K562 (cell line): ENCODE results near the gene SV2C. TPM values are rescaled to one million over a fixed set of nuclear protein-coding genes. Genes with fewer than 3 reads are reported as not detected.

Experiments
- CBX5 ChIP-seq: IDR thresholded peaks from 2 replicates; pipeline ENCODE4 v1.6.1; 2014; ENCODE audit warnings: low read depth, borderline replicate concordance
- CREM ChIP-seq: IDR thresholded peaks from 2 replicates; pipeline ENCODE4 v1.6.1; 2014; ENCODE audit warnings: antibody characterized with exemption, low read depth
- DPF2 ChIP-seq: fragments of 450-650 bp; IDR thresholded peaks from 2 replicates; pipeline ENCODE4 v1.6.1; 2016
- ELF1 ChIP-seq: fragments of 200-800 bp; sonication (Bioruptor generic); IDR thresholded peaks from 2 replicates; pipeline ENCODE4 v1.6.1; 2016; ENCODE audit warnings: missing genetic modification characterization, missing compliant biosample characterization
- GTF2A2 ChIP-seq: IDR thresholded peaks from 2 replicates; pipeline ENCODE4 v1.6.1; 2016; ENCODE audit warnings: mild to moderate bottlenecking, missing genetic modification characterization, missing compliant biosample characterization
- HMGN3 ChIP-seq: IDR thresholded peaks from 2 replicates; pipeline ENCODE4 v1.6.1; 2011; ENCODE audit warnings: borderline replicate concordance, low read depth, mild to moderate bottlenecking, mixed read lengths, low read length; ENCODE audit not compliant: insufficient read length; ENCODE audit errors: extremely low read depth
- L3MBTL2 ChIP-seq: fragments of 450-650 bp; IDR thresholded peaks from 2 replicates; pipeline ENCODE4 v1.6.1; 2016; ENCODE audit warnings: mild to moderate bottlenecking, moderate library complexity
- LEF1 ChIP-seq: fragments of 450-650 bp; IDR thresholded peaks from 2 replicates; pipeline ENCODE4 v1.6.1; 2016; ENCODE audit warnings: mild to moderate bottlenecking
- MYC ChIP-seq, 2 experiments: fragments of 250-450 bp in 1 of 2; sonication (Bioruptor Pico) in 1 of 2; IDR thresholded peaks; 2 replicates each; pipeline versions ENCODE4 v1.5.1 to v1.6.1; 2012 to 2021; ENCODE audit warnings: low read depth in 2 of 2, borderline replicate concordance in 1 of 2, improper control_type of control experiment in 1 of 2, low read length in 1 of 2, mild to moderate bottlenecking in 1 of 2, moderate library complexity in 1 of 2
- NFRKB ChIP-seq: fragments of 450-650 bp; IDR thresholded peaks from 2 replicates; pipeline ENCODE4 v1.6.1; 2016; ENCODE audit warnings: low read depth
- PHF20 ChIP-seq: fragments of 450-650 bp; IDR thresholded peaks from 2 replicates; pipeline ENCODE4 v1.6.1; 2018; ENCODE audit not compliant: partially characterized antibody
- RAD21 ChIP-seq, 2 experiments: fragments of 250-450 bp in 1 of 2; fragments of 450-650 bp in 1 of 2; sonication (Bioruptor Pico) in 1 of 2; formaldehyde crosslinking in 1 of 2; IDR thresholded peaks in 1 of 2; conservative IDR thresholded peaks in 1 of 2; 2 replicates each; pipeline versions ENCODE4 v1.4.0 to v1.8.0; 2020 to 2022; ENCODE audit warnings: mild to moderate bottlenecking in 2 of 2, moderate library complexity in 1 of 2
- SAFB2 ChIP-seq: fragments of 200-400 bp; formaldehyde crosslinking; IDR thresholded peaks from 2 replicates; pipeline ENCODE4 v1.6.1; 2018; ENCODE audit warnings: borderline replicate concordance, low read length, low read depth, moderate library complexity; ENCODE audit not compliant: severe bottlenecking
- SMARCA5 ChIP-seq: fragments of 450-650 bp; IDR thresholded peaks from 2 replicates; pipeline ENCODE4 v1.6.1; 2016
- SMARCE1 ChIP-seq: fragments of 450-650 bp; IDR thresholded peaks from 2 replicates; pipeline ENCODE4 v1.7.1; 2016; ENCODE audit warnings: mild to moderate bottlenecking
- STAG1 ChIP-seq: sonication (generic); formaldehyde crosslinking; IDR thresholded peaks from 2 replicates; pipeline ENCODE4 v1.5.0; 2020; ENCODE audit warnings: missing genetic modification reagents, borderline replicate concordance
- TARDBP ChIP-seq: fragments of 450-650 bp; IDR thresholded peaks from 2 replicates; pipeline ENCODE4 v1.6.1; 2016
- TCF7 ChIP-seq: sonication (generic); IDR thresholded peaks from 2 replicates; pipeline ENCODE4 v1.6.1; 2016; ENCODE audit warnings: antibody characterized with exemption, borderline replicate concordance
- THAP7 ChIP-seq: fragments of 250-450 bp; sonication (Bioruptor Pico); IDR thresholded peaks from 2 replicates; pipeline ENCODE4 v1.5.0; 2021
- TRIM24 ChIP-seq, 2 experiments: fragments of 450-650 bp; IDR thresholded peaks; 2 replicates each; pipeline ENCODE4 v1.6.1; 2016
- ZBTB7A ChIP-seq: IDR thresholded peaks from 2 replicates; pipeline ENCODE4 v1.6.1; 2011; ENCODE audit warnings: low read depth, mild to moderate bottlenecking, low read length, moderate library complexity, borderline replicate concordance; ENCODE audit not compliant: control insufficient read depth
- ZNF3 ChIP-seq: fragments of 250-450 bp; sonication (Bioruptor Pico); IDR thresholded peaks from 2 replicates; pipeline ENCODE4 v1.5.0; 2021; ENCODE audit warnings: mild to moderate bottlenecking, moderate library complexity
- ZNF766 ChIP-seq: fragments of 200-800 bp; sonication (Bioruptor generic); conservative IDR thresholded peaks from 2 replicates; pipeline ENCODE4 v1.6.1; 2016; ENCODE audit warnings: missing genetic modification characterization, missing compliant biosample characterization
- polyA plus RNA-seq, 8 experiments: library from polyadenylated mRNA; depleted of rRNA in 4 of 8; stranded (reverse) in 5 of 8; unstranded in 3 of 8; fragments of >200 nt; fragmentation: Nextera tagmentation in 2 of 8; fragmentation: Illumina TruSeq in 1 of 8; extraction: Ambion mirVana in 2 of 8; extraction: Trizol in 1 of 8; gene quantifications; 2 replicates each; pipeline versions ENCODE4 v1.2.1 to v1.2.3, GENCODE V29; 2011 to 2014; ENCODE audit warnings: inconsistent platforms in 1 of 8, missing spikeins in 1 of 8
- total RNA-seq, 7 experiments: library from RNA; depleted of rRNA in 6 of 7; stranded (reverse); fragments of >200 nt in 6 of 7; fragmentation: Illumina TruSeq in 2 of 7; extraction: Trizol in 2 of 7; gene quantifications; 2 replicates each; pipeline versions ENCODE4 v1.2.1 to v1.2.3, GENCODE V29; 2011 to 2021; ENCODE audit warnings: low replicate concordance in 1 of 7
- TF ChIP-seq, protein P1 (sequence below): fragments of 450-650 bp; IDR thresholded peaks from 2 replicates; pipeline ENCODE4 v1.6.1; 2016

SV2C gene
- total and polyA plus RNA-seq, 9 of the 15 experiments (the other 6 are each of a cell fraction or from before 2014, with no cell fraction given) = 0.05 TPM; not detected in 8

GRCh38 chr5:76402886-76403765, 319.9 kb downstream of the SV2C start, which contains the start of gene IQGAP2 (continued):
- TF ChIP-seq, protein P1, sequence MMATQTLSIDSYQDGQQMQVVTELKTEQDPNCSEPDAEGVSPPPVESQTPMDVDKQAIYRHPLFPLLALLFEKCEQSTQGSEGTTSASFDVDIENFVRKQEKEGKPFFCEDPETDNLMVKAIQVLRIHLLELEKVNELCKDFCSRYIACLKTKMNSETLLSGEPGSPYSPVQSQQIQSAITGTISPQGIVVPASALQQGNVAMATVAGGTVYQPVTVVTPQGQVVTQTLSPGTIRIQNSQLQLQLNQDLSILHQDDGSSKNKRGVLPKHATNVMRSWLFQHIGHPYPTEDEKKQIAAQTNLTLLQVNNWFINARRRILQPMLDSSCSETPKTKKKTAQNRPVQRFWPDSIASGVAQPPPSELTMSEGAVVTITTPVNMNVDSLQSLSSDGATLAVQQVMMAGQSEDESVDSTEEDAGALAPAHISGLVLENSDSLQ = peak; percentile 22; the same call in 1 of the 2 replicates
- TF ChIP-seq ZNF3 (CRISPR knock-in tag) (no peak), TRIM24 (IDR thresholded peaks at IDR 0.05) (0 out of 4 replicates have a peak, but pooled peaks of 1 of the 2 experiments have one; percentile 7), RAD21 (CRISPR knock-in tag; conservative IDR thresholded peaks at IDR 0.05 in 1 of 2, IDR thresholded peaks at IDR 0.05 in 1 of 2) (peak; percentile 79 to 81), ELF1 (tag) (0 out of 2 replicates have a peak, but pooled peaks have one; percentile 34), PHF20 (peak; percentile 39), THAP7 (CRISPR knock-in tag) (no peak), L3MBTL2 (peak; percentile 55), SAFB2 (no peak), NFRKB (0 out of 2 replicates have a peak, but pooled peaks have one; percentile 27), DPF2 (peak; percentile 90), ZNF766 (CRISPR knock-in tag) (no peak), TCF7 (peak; percentile 77; the same call in 1 of the 2 replicates), CBX5 (no peak), TARDBP (0 out of 2 replicates have a peak, but pooled peaks have one; percentile 49), GTF2A2 (tag) (no peak), HMGN3 (peak; percentile 84), LEF1 (no peak), SMARCE1 (no peak), SMARCA5 (peak; percentile 40; the same call in 1 of the 2 replicates), CREM (peak; percentile 82), ZBTB7A (peak; percentile 98), MYC (IDR thresholded peaks at IDR 0.05; ENCODE audit: low read depth, low read length) (peak; percentile 86), MYC (CRISPR knock-in tag; IDR thresholded peaks at IDR 0.05; ENCODE audit: borderline replicate concordance, low read depth) (no peak), STAG1 (CRISPR knock-in tag) (peak; percentile 23; the same call in 1 of the 2 replicates)
